ENCODE data around the gene ARAF. TPM values are rescaled to one million over a fixed set of nuclear protein-coding genes. Genes with fewer than 3 reads are reported as not detected.

The ARAF gene
- total and polyA plus RNA-seq, 2 donors (not counting 3 experiments of a cell fraction or from before 2014, with no cell fraction given): 62.7 to 69.5 TPM

DNA sequence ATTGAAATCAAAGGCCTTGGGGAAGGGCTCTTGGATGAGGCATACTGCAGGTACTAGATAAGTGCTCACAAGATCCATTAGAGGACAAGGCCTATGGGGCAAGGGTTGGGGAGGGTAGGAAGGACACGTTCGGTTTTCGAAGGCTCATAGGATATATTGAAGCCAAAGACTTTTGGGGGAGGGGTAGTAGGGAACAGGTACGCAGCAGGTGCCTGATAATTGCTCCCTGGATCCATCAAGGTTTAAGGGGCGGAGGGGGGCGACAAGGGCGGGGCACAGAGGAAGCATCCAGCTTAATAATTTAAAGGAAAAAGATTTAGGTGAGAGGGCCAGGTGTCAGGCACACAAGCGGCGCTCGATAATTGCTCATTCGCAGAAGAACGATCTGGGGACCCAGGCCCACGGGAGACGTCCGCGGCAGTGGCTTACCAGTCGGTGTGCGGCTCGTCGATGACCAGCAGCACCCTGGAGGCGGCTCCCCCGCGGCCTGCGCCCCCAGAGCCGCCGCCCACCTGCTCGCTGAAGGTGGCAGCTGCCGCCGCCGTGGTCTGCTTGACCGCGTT, 58.0 kb downstream of the ARAF start:
- Histone ChIP-seq H3K4me3 (replicated peaks in 1 of 3; ENCODE audit: insufficient read depth in 1 of 3, low read depth in 1 of 3, low read length in 3 of 3) (no peak overlapping the region), H2AFZ (ENCODE audit: low read depth, low read length) (no peak overlapping the region), H3K36me3 (ENCODE audit: control insufficient read depth in 2 of 2, extremely low read depth in 1 of 2, insufficient read depth in 2 of 2, low read length in 2 of 2) (no peaks in the 10 kb centered on the region), H3K27me3 (ENCODE audit: control insufficient read depth in 2 of 2, insufficient read depth in 2 of 2, low read length in 2 of 2) (peaks cover 5 to 8% of the 10 kb centered on the region in 2 experiments), H3K9me3 (replicated peaks; ENCODE audit: control insufficient read depth, insufficient read depth, low read length) (no peaks in the 10 kb centered on the region), H4K20me1 (replicated peaks; ENCODE audit: control insufficient read depth, extremely low read depth, insufficient read depth, low read length) (no peaks in the 10 kb centered on the region), H3K27ac (ENCODE audit: insufficient read depth, low read depth, low read length) (no peak overlapping the region), H3K9me1 (replicated peaks; ENCODE audit: control insufficient read depth, extremely low read depth, insufficient read depth, low read length) (no peaks in the 10 kb centered on the region), H3K4me1 (ENCODE audit: control insufficient read depth, extremely low read depth, insufficient read depth, low read length) (peaks cover 3% of the 10 kb centered on the region), H3K4me2 (ENCODE audit: insufficient read depth, low read length) (no peak overlapping the region), H3K79me2 (ENCODE audit: control insufficient read depth, insufficient read depth, low read length) (no peaks in the 10 kb centered on the region), H3K9ac (replicated peaks; ENCODE audit: extremely low read depth, insufficient read depth, low read length) (no peak overlapping the region)
- POLR2A ChIA-PET: no interaction called here
- CTCF ChIA-PET: no interaction called here
- FAIRE-seq (no peak), DNase-seq (ENCODE audit: low read depth, low spot score) (no peak)
- intact Hi-C loops (cut with micrococcal nuclease): loop anchor here (1.0 kb wide), 1 partner anchor 37 kb away; the partner anchor contains the start of gene TIMP1
- dilution Hi-C loops (cut with MboI; ENCODE audit: extremely low pct_ligation_motif_present, low sequenced_read_pairs): no loop called here
- BruUV-seq (replicated peaks): no TSS peak
- no peak for TF ChIP-seq POLR2AphosphoS5 (IDR thresholded peaks at IDR 0.05; ENCODE audit: insufficient read depth, low read depth, low read length)
- TF ChIP-seq GATA2 (IDR thresholded peaks at IDR 0.05; ENCODE audit: insufficient read depth, insufficient read length, low read depth, low read length): no peak
- TF ChIP-seq MYC (IDR thresholded peaks at IDR 0.05; ENCODE audit: low read depth, low read length): no peak
- no peak for TF ChIP-seq JUN (IDR thresholded peaks at IDR 0.05; ENCODE audit: borderline replicate concordance, insufficient read depth, insufficient read length, low read depth)
- no peak for TF ChIP-seq FOS (IDR thresholded peaks at IDR 0.05; ENCODE audit: borderline replicate concordance, insufficient read depth, low read length)
- TF ChIP-seq POLR2A (IDR thresholded peaks at IDR 0.05; ENCODE audit: low read depth, low read length): no peak
- TF ChIP-seq, protein P1, sequence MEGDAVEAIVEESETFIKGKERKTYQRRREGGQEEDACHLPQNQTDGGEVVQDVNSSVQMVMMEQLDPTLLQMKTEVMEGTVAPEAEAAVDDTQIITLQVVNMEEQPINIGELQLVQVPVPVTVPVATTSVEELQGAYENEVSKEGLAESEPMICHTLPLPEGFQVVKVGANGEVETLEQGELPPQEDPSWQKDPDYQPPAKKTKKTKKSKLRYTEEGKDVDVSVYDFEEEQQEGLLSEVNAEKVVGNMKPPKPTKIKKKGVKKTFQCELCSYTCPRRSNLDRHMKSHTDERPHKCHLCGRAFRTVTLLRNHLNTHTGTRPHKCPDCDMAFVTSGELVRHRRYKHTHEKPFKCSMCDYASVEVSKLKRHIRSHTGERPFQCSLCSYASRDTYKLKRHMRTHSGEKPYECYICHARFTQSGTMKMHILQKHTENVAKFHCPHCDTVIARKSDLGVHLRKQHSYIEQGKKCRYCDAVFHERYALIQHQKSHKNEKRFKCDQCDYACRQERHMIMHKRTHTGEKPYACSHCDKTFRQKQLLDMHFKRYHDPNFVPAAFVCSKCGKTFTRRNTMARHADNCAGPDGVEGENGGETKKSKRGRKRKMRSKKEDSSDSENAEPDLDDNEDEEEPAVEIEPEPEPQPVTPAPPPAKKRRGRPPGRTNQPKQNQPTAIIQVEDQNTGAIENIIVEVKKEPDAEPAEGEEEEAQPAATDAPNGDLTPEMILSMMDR (IDR thresholded peaks at IDR 0.05; ENCODE audit: extremely low read depth in 1 of 2, insufficient read depth in 1 of 2, low read depth in 1 of 2, low read length in 2 of 2): no peak
- no peak for TF ChIP-seq MAX (IDR thresholded peaks at IDR 0.05; ENCODE audit: insufficient read depth, insufficient read length)
- TF ChIP-seq EZH2 (IDR thresholded peaks at IDR 0.05; ENCODE audit: borderline replicate concordance, low read depth, low read length, severe bottlenecking): no peak

Measured in endothelial cell of umbilical vein (primary cell).